ENCODE measurements around the gene ARSG.

DNA sequence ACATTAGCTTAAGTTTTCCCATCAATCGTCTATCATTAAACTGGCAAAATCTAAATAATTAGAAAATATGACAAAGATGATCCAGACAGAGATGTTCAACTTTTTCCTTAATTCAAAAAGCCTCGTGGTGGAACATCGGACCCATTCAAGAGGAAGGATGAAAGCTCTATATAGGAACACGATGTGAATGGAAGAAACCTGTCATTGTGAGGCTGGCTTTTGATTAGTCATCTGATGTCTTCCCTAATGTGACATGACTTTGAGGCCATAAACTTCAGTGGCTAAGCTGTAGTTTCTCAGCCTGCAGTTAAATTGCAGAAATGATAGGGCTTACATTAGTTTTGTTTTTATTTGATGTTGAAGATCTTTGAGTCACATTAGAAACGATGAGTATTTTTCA is 42.4 kb upstream of the ARSG start:
- TF ChIP-seq CTCF (IDR thresholded peaks at IDR 0.05) (no peak), EZH2 (IDR thresholded peaks at IDR 0.05) (no peak)
